H9 (cell line): ENCODE measurements around the gene PITX1. TPM values are rescaled to one million over a fixed set of nuclear protein-coding genes. Genes with fewer than 3 reads are reported as not detected.

Experiments
- DNase-seq: peaks from one replicate; pipeline ENCODE4 v3.0.0-alpha.2; 2017
- H2AFZ ChIP-seq: one replicate; pipeline ENCODE4 v1.6.1; 2013; ENCODE audit warnings: mild to moderate bottlenecking, low read length, control low read depth, moderate library complexity
- H2AK5ac ChIP-seq: 2 replicates; pipeline ENCODE4 v1.6.1; 2013; ENCODE audit warnings: low read length, control low read depth, mixed read lengths; ENCODE audit not compliant: insufficient read length
- H2BK120ac ChIP-seq: one replicate; pipeline ENCODE4 v1.6.1; 2013; ENCODE audit warnings: low read depth, mild to moderate bottlenecking, low read length, control low read depth, inconsistent platforms; ENCODE audit not compliant: poor library complexity, severe bottlenecking
- H2BK12ac ChIP-seq: 2 replicates; pipeline ENCODE4 v1.6.1; 2013; ENCODE audit warnings: low read length, control low read depth, mixed read lengths, low read depth; ENCODE audit not compliant: insufficient read length
- H2BK15ac ChIP-seq: 2 replicates; pipeline ENCODE4 v1.6.1; 2013; ENCODE audit warnings: low read depth, low read length, control low read depth
- H2BK20ac ChIP-seq: one replicate; pipeline ENCODE4 v1.6.1; 2013; ENCODE audit warnings: low read depth, mild to moderate bottlenecking, low read length, control low read depth, inconsistent platforms; ENCODE audit not compliant: poor library complexity, severe bottlenecking
- H2BK5ac ChIP-seq: 2 replicates; pipeline ENCODE4 v1.6.1; 2013; ENCODE audit warnings: low read length, control low read depth, mixed read lengths; ENCODE audit not compliant: insufficient read length
- H3K14ac ChIP-seq: 2 replicates; pipeline ENCODE4 v1.6.1; 2013; ENCODE audit warnings: low read length, control low read depth; ENCODE audit not compliant: insufficient read depth
- H3K18ac ChIP-seq: 2 replicates; pipeline ENCODE4 v1.6.1; 2013; ENCODE audit warnings: low read depth, mild to moderate bottlenecking, mixed read lengths, low read length, control low read depth; ENCODE audit not compliant: insufficient read length
- H3K23ac ChIP-seq: 2 replicates; pipeline ENCODE4 v1.6.1; 2013; ENCODE audit warnings: low read length, control low read depth, mixed read lengths, low read depth; ENCODE audit not compliant: insufficient read length
- H3K23me2 ChIP-seq: 2 replicates; pipeline ENCODE4 v1.6.1; 2013; ENCODE audit warnings: low read depth, mild to moderate bottlenecking, mixed read lengths, low read length, control low read depth; ENCODE audit not compliant: insufficient read length, poor library complexity, severe bottlenecking
- H3K27ac ChIP-seq: 2 replicates; pipeline ENCODE4 v1.5.1; 2013; ENCODE audit warnings: low read length, control low read depth, mixed read lengths, low read depth; ENCODE audit not compliant: insufficient read length
- H3K27me3 ChIP-seq: 2 replicates; pipeline ENCODE4 v1.6.1; 2013; ENCODE audit warnings: low read length, control low read depth, inconsistent platforms; ENCODE audit not compliant: insufficient read depth
- H3K4ac ChIP-seq: 2 replicates; pipeline ENCODE4 v1.6.1; 2013; ENCODE audit warnings: low read depth, mild to moderate bottlenecking, control low read depth, inconsistent platforms, low read length, moderate library complexity
- H3K4me1 ChIP-seq: 2 replicates; pipeline ENCODE4 v1.6.1; 2013; ENCODE audit warnings: low read length, control low read depth, inconsistent platforms; ENCODE audit not compliant: insufficient read depth
- H3K4me2 ChIP-seq: 2 replicates; pipeline ENCODE4 v1.6.1; 2013; ENCODE audit warnings: low read length, control low read depth, mixed read lengths; ENCODE audit not compliant: insufficient read length, insufficient read depth
- H3K56ac ChIP-seq: 2 replicates; pipeline ENCODE4 v1.6.1; 2013; ENCODE audit warnings: low read depth, mild to moderate bottlenecking, mixed read lengths, low read length, control low read depth; ENCODE audit not compliant: insufficient read length
- H3K79me1 ChIP-seq: 2 replicates; pipeline ENCODE4 v1.6.1; 2013; ENCODE audit warnings: low read depth, mild to moderate bottlenecking, moderate library complexity, low read length, control low read depth, inconsistent platforms; ENCODE audit not compliant: insufficient read depth, poor library complexity, severe bottlenecking
- H3K79me2 ChIP-seq: 2 replicates; pipeline ENCODE4 v1.6.1; 2013; ENCODE audit warnings: low read length, control low read depth, inconsistent platforms; ENCODE audit not compliant: insufficient read depth
- H3K9ac ChIP-seq: 2 replicates; pipeline ENCODE4 v1.6.1; 2013; ENCODE audit warnings: low read length, control low read depth, mixed read lengths; ENCODE audit not compliant: insufficient read length; ENCODE audit errors: extremely low read depth
- H3K9me3 ChIP-seq: one replicate; pipeline ENCODE4 v1.6.1; 2013; ENCODE audit warnings: low read depth, low read length, inconsistent platforms; ENCODE audit not compliant: control insufficient read depth
- H3T11ph ChIP-seq: one replicate; pipeline ENCODE4 v1.6.1; 2013; ENCODE audit warnings: mild to moderate bottlenecking, low read length, control low read depth, inconsistent platforms
- H4K20me1 ChIP-seq: one replicate; pipeline ENCODE4 v1.6.1; 2013; ENCODE audit not compliant: control insufficient read depth, insufficient read length, insufficient read depth
- H4K5ac ChIP-seq: 2 replicates; pipeline ENCODE4 v1.6.1; 2013; ENCODE audit warnings: low read depth, mild to moderate bottlenecking, mixed read lengths, low read length, control low read depth; ENCODE audit not compliant: insufficient read length
- H4K8ac ChIP-seq: replicated peaks from 2 replicates; pipeline ENCODE4 v1.6.1; 2013; ENCODE audit warnings: low read length, control low read depth, mixed read lengths, low read depth; ENCODE audit not compliant: insufficient read length
- H4K91ac ChIP-seq: 2 replicates; pipeline ENCODE4 v1.6.1; 2013; ENCODE audit warnings: low read depth, mild to moderate bottlenecking, moderate library complexity, mixed read lengths, low read length, control low read depth; ENCODE audit not compliant: insufficient read length
- H3K27ac Mint-ChIP-seq, 3 experiments: 2 replicates in 2 of 3; 3 replicates in 1 of 3; pipeline ENCODE4 v1.8.0; 2020 to 2021; ENCODE audit warnings: mixed read lengths in 3 of 3, mild to moderate bottlenecking in 1 of 3, moderate library complexity in 1 of 3
- H3K27me3 Mint-ChIP-seq: 2 replicates; pipeline ENCODE4 v1.8.0; 2021; ENCODE audit warnings: low read depth, mild to moderate bottlenecking, moderate library complexity, mixed read lengths
- H3K36me3 Mint-ChIP-seq, 3 experiments: 2 replicates in 2 of 3; 3 replicates in 1 of 3; pipeline ENCODE4 v1.8.0; 2020 to 2021; ENCODE audit warnings: low read depth in 3 of 3, mixed read lengths in 3 of 3; ENCODE audit not compliant: insufficient read depth in 1 of 3
- H3K4me1 Mint-ChIP-seq, 2 experiments: 2 replicates each; pipeline ENCODE4 v1.8.0; 2020; ENCODE audit warnings: mixed read lengths in 2 of 2
- H3K4me3 Mint-ChIP-seq, 2 experiments: 2 replicates in 1 of 2; 3 replicates in 1 of 2; pipeline ENCODE4 v1.8.0; 2020 to 2021; ENCODE audit warnings: mild to moderate bottlenecking in 2 of 2, mixed read lengths in 2 of 2, moderate library complexity in 1 of 2
- H3K9me3 Mint-ChIP-seq, 2 experiments: 2 replicates in 1 of 2; 3 replicates in 1 of 2; pipeline ENCODE4 v1.8.0; 2020; ENCODE audit warnings: mild to moderate bottlenecking in 2 of 2, mixed read lengths in 2 of 2, moderate library complexity in 1 of 2
- WGBS: extraction: QIAGEN DNeasy Blood & Tissue Kit; methylation state at CpG from one replicate; pipeline ENCODE4 v1.1.7; 2013; ENCODE audit warnings: missing lambda C conversion rate, low lambda C conversion rate, mixed read lengths; ENCODE audit not compliant: insufficient read length; ENCODE audit errors: extremely low coverage; 5-methylcytosine and 5-hydroxymethylcytosine counted together
- total RNA-seq: library from RNA; stranded (reverse); gene quantifications from 2 replicates; pipeline ENCODE4 v1.2.1, GENCODE V29; 2021
- TF ChIP-seq, protein P1 (sequence below): fragments of 200-600 bp; sonication (generic); conservative IDR thresholded peaks from 3 replicates; pipeline ENCODE4 v1.8.0; 2021; ENCODE audit warnings: antibody characterized with exemption, mild to moderate bottlenecking

The PITX1 gene
- total RNA-seq, 1 experiment from 2014 or later: not detected

DNA sequence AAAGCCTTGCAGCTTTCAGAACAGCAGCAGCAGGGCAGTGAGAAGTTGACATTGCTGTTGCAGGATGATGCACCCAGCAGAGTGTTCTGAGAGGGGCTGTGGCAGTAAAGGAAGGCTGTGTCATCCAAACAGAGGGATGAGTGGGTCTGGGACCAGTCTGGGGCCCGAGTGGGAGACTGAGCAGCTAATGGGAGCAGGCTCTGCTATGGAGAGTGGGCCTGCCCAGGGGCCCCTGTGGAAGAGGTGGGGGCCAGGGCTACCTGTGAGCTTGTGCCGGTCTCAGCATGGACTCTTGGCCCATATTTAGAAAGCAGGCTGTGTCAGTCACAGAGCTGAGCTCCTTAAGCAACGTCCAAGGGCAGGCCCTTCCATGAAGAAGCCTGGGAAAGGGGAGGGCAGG is 26.0 kb upstream of the PITX1 start:
- H2BK12ac ChIP-seq: no peak overlapping the region
- no peaks in the 10 kb centered on the region for H4K20me1 ChIP-seq
- no peak overlapping the region for H3T11ph ChIP-seq
- H3K56ac ChIP-seq: no peak overlapping the region
- H3K4me2 ChIP-seq: no peak overlapping the region
- no peak overlapping the region for H2BK5ac ChIP-seq
- TF ChIP-seq, protein P1, sequence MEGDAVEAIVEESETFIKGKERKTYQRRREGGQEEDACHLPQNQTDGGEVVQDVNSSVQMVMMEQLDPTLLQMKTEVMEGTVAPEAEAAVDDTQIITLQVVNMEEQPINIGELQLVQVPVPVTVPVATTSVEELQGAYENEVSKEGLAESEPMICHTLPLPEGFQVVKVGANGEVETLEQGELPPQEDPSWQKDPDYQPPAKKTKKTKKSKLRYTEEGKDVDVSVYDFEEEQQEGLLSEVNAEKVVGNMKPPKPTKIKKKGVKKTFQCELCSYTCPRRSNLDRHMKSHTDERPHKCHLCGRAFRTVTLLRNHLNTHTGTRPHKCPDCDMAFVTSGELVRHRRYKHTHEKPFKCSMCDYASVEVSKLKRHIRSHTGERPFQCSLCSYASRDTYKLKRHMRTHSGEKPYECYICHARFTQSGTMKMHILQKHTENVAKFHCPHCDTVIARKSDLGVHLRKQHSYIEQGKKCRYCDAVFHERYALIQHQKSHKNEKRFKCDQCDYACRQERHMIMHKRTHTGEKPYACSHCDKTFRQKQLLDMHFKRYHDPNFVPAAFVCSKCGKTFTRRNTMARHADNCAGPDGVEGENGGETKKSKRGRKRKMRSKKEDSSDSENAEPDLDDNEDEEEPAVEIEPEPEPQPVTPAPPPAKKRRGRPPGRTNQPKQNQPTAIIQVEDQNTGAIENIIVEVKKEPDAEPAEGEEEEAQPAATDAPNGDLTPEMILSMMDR: no peak
- Mint-ChIP-seq H3K27ac (no peak overlapping the region), H3K4me1 (no peaks in the 10 kb centered on the region), H3K4me3 (no peak overlapping the region), H3K9me3 (no peaks in the 10 kb centered on the region), H3K27me3 (peaks cover 100% of the 10 kb centered on the region), H3K36me3 (no peaks in the 10 kb centered on the region)
- no peak overlapping the region for H2AFZ ChIP-seq
- H4K91ac ChIP-seq: no peak overlapping the region
- H4K5ac ChIP-seq: no peak overlapping the region
- H3K4ac ChIP-seq: no peak overlapping the region
- no peak overlapping the region for H3K9ac ChIP-seq
- WGBS: no CpG with 5 or more reads among the region's 3 CpGs
- no peaks in the 10 kb centered on the region for H3K4me1 ChIP-seq
- no peak overlapping the region for H2BK20ac ChIP-seq
- no peak overlapping the region for H2BK15ac ChIP-seq
- no peak overlapping the region for H2BK120ac ChIP-seq
- no peak overlapping the region for H4K8ac ChIP-seq
- H3K14ac ChIP-seq: no peak overlapping the region
- DNase-seq: no peak
- H3K79me1 ChIP-seq: no peaks in the 10 kb centered on the region
- H3K23me2 ChIP-seq: no peaks in the 10 kb centered on the region
- H3K18ac ChIP-seq: no peak overlapping the region
- no peak overlapping the region for H3K27ac ChIP-seq
- no peaks in the 10 kb centered on the region for H3K9me3 ChIP-seq
- H3K23ac ChIP-seq: no peak overlapping the region
- H3K79me2 ChIP-seq: no peaks in the 10 kb centered on the region
- H3K27me3 ChIP-seq: no peaks in the 10 kb centered on the region
- no peak overlapping the region for H2AK5ac ChIP-seq
